HCT116 (cell line): ENCODE results near the gene MPPED1. TPM values are rescaled to one million over a fixed set of nuclear protein-coding genes. Genes with fewer than 3 reads are reported as not detected.

Experiments
- ATAC-seq: fragments of 200-7000 bp; cut with Tn5 transposase; 2 replicates; pipeline ENCODE4 v1.9.1; 2020; ENCODE audit warnings: mild to moderate bottlenecking, moderate library complexity
- BruUV-seq: library from RNA; stranded (reverse); fragments of 400-500 nt; replicated peaks from 2 replicates; lab custom pipeline; 2021; lab: Mats Ljungman, UMichigan
- CTCF ChIA-PET: fragments of 300-600 bp; sonication (Branson Sonifier 250); formaldehyde crosslinking; loops from one replicate; lab custom pipeline; 2021; ENCODE audit warnings: antibody characterized with exemption; lab: Charles Lee
- POLR2A ChIA-PET: fragments of 300-600, 350-600 bp; sonication (Branson Sonifier 250); formaldehyde crosslinking; loops from one replicate; lab custom pipeline; 2021; ENCODE audit warnings: antibody characterized with exemption; lab: Charles Lee
- RAD21 ChIA-PET, 2 experiments: fragments of 300-600 bp; sonication (Branson Sonifier 250); formaldehyde crosslinking; loops; one replicate each; lab custom pipeline; 2023; ENCODE audit warnings: low total read pairs in 2 of 2; ENCODE audit not compliant: uncharacterized antibody in 2 of 2, unreplicated experiment in 2 of 2, low non-redundant PET in 1 of 2; lab: Charles Lee
- DNase-seq: peaks from one replicate; pipeline ENCODE4 v3.0.0-alpha.2; 2010; ENCODE audit warnings: low read depth, low spot score
- H2AFZ ChIP-seq: fragments of 200-600 bp; shearing (Covaris generic), sonication (generic); 2 replicates; pipeline ENCODE4 v1.6.1; 2017; ENCODE audit warnings: low read depth, mixed run types, mixed read lengths, antibody characterized with exemption, low read length; ENCODE audit not compliant: poor library complexity, severe bottlenecking
- H3K27ac ChIP-seq: 2 replicates; pipeline ENCODE4 v1.5.1; 2012; ENCODE audit warnings: low read depth, low read length
- H3K27me3 ChIP-seq: fragments of 200-600 bp; sonication (generic); 2 replicates; pipeline ENCODE4 v1.6.1; 2016; ENCODE audit warnings: mixed run types, low read length, mixed read lengths; ENCODE audit not compliant: insufficient read depth
- H3K36me3 ChIP-seq, 2 experiments: fragments of 200-500 bp in 1 of 2; fragments of 200-600 bp in 1 of 2; sonication (Bioruptor generic) in 1 of 2; sonication (generic) in 1 of 2; 2 replicates each; pipeline versions ENCODE4 v1.5.1 to v1.6.1; 2014 to 2016; ENCODE audit warnings: low read length in 2 of 2, inconsistent platforms in 1 of 2, mixed read lengths in 1 of 2, mixed run types in 1 of 2; ENCODE audit not compliant: insufficient read depth in 2 of 2, control insufficient read depth in 1 of 2
- H3K4me1 ChIP-seq, 2 experiments: fragments of 200-600 bp in 1 of 2; sonication (generic) in 1 of 2; 2 replicates each; pipeline versions ENCODE4 v1.5.1 to v1.6.1; 2012 to 2017; ENCODE audit warnings: low read length in 2 of 2, inconsistent platforms in 1 of 2, mild to moderate bottlenecking in 1 of 2, mixed read lengths in 1 of 2, mixed run types in 1 of 2, moderate library complexity in 1 of 2; ENCODE audit not compliant: insufficient read depth in 2 of 2, control insufficient read depth in 1 of 2
- H3K4me2 ChIP-seq: fragments of 200-600 bp; sonication (generic); 2 replicates; pipeline ENCODE4 v1.6.1; 2017; ENCODE audit warnings: mixed run types, low read length, mixed read lengths
- H3K4me3 ChIP-seq, 2 experiments: fragments of 200-600 bp in 1 of 2; sonication (generic) in 1 of 2; replicated peaks in 1 of 2; 2 replicates each; pipeline ENCODE4 v1.5.1; 2011 to 2016; ENCODE audit warnings: low read length in 2 of 2, control low read depth in 1 of 2, low read depth in 1 of 2, mild to moderate bottlenecking in 1 of 2, mixed read lengths in 1 of 2, mixed run types in 1 of 2
- H3K79me2 ChIP-seq: fragments of 200-600 bp; sonication (generic); 2 replicates; pipeline ENCODE4 v1.6.1; 2017; ENCODE audit warnings: mild to moderate bottlenecking, mixed run types, low read length, moderate library complexity, mixed read lengths; ENCODE audit not compliant: insufficient read depth
- H3K9ac ChIP-seq: fragments of 200-600 bp; sonication (generic); 2 replicates; pipeline ENCODE4 v1.6.1; 2016; ENCODE audit warnings: low read length, mixed read lengths
- H3K9me2 ChIP-seq: fragments of 200-600 bp; sonication (generic), shearing (Covaris generic); 2 replicates; pipeline ENCODE4 v1.6.1; 2017; ENCODE audit warnings: mixed run types, mild to moderate bottlenecking, moderate library complexity; ENCODE audit not compliant: insufficient read depth
- H3K9me3 ChIP-seq, 2 experiments: fragments of 200-500 bp in 1 of 2; fragments of 200-600 bp in 1 of 2; sonication (Bioruptor generic) in 1 of 2; sonication (generic) in 1 of 2; 2 replicates each; pipeline ENCODE4 v1.6.1; 2014 to 2017; ENCODE audit warnings: low read length in 2 of 2, mixed read lengths in 2 of 2, inconsistent platforms in 1 of 2, low read depth in 1 of 2, mild to moderate bottlenecking in 1 of 2, mixed run types in 1 of 2, moderate library complexity in 1 of 2; ENCODE audit not compliant: control insufficient read depth in 1 of 2, insufficient read depth in 1 of 2
- H4K20me1 ChIP-seq: fragments of 200-600 bp; sonication (generic), shearing (Covaris generic); 2 replicates; pipeline ENCODE4 v1.6.1; 2017; ENCODE audit warnings: mixed run types, mild to moderate bottlenecking, moderate library complexity; ENCODE audit not compliant: insufficient read depth
- EZH2 ChIP-seq: fragments of 200-600 bp; sonication (generic); IDR thresholded peaks from 2 replicates; pipeline ENCODE4 v1.6.1; 2017; ENCODE audit warnings: antibody characterized with exemption, mixed run types
- RAD21 ChIP-seq: IDR thresholded peaks from 2 replicates; pipeline ENCODE4 v1.6.1; 2012; ENCODE audit warnings: low read depth, mild to moderate bottlenecking
- SP1 ChIP-seq: IDR thresholded peaks from 2 replicates; pipeline ENCODE4 v1.6.1; 2012; ENCODE audit warnings: low read depth
- SRF ChIP-seq: IDR thresholded peaks from 2 replicates; pipeline ENCODE4 v1.6.1; 2012; ENCODE audit warnings: low read depth
- YY1 ChIP-seq: IDR thresholded peaks from 2 replicates; pipeline ENCODE4 v1.6.1; 2011; ENCODE audit warnings: low read length, low read depth, moderate library complexity, mild to moderate bottlenecking; ENCODE audit not compliant: insufficient replicate concordance; ENCODE audit errors: extremely low read depth
- ZBTB33 ChIP-seq: IDR thresholded peaks from 2 replicates; pipeline ENCODE4 v1.6.1; 2011; ENCODE audit warnings: mild to moderate bottlenecking, low read length, moderate library complexity; ENCODE audit not compliant: insufficient replicate concordance; ENCODE audit errors: extremely low read depth
- ZNF274 ChIP-seq: fragments of 200-500 bp; sonication (Bioruptor generic); IDR thresholded peaks from 2 replicates; pipeline ENCODE4 v1.6.1; 2014; ENCODE audit warnings: mild to moderate bottlenecking, low read depth, low read length, inconsistent platforms
- intact Hi-C: fragments of 100-400 bp; cut with micrococcal nuclease; formaldehyde crosslinking; loops from 2 replicates; pipeline ENCODE4 v1.10.0; 2022
- total RNA-seq: library from RNA; stranded (reverse); gene quantifications from one replicate; pipeline ENCODE4 v1.2.1, GENCODE V29; 2021; ENCODE audit not compliant: unreplicated experiment

The MPPED1 gene
- total RNA-seq, 1 experiment from 2014 or later: not detected

GRCh38 chr22:43376765-43377547, 34.9 kb upstream of the MPPED1 start:
- intact Hi-C loops: no loop called here
- RAD21 ChIA-PET: no interaction called here
- no peak for ATAC-seq

More at GRCh38 chr22:43376765-43377547, 34.9 kb upstream of the MPPED1 start:
- H3K36me3 ChIP-seq: no peaks in the 10 kb centered on the region
- BruUV-seq: no TSS peak
- H3K4me3 ChIP-seq: no peak overlapping the region
- peaks cover 9% of the 10 kb centered on the region; the same call in 1 of the 2 replicates for H3K27me3 ChIP-seq
- no peaks in the 10 kb centered on the region for H4K20me1 ChIP-seq
- DNase-seq: no peak
- H3K9me3 ChIP-seq: no peaks in the 10 kb centered on the region
- H3K4me1 ChIP-seq: no peaks in the 10 kb centered on the region
- ChIA-PET POLR2A (no interaction called here), CTCF (no interaction called here)
- no peaks in the 10 kb centered on the region for H3K79me2 ChIP-seq
- no peak overlapping the region for H3K27ac ChIP-seq
- no peaks in the 10 kb centered on the region for H3K9me2 ChIP-seq
- no peak overlapping the region for H3K9ac ChIP-seq
- H3K4me2 ChIP-seq: no peak overlapping the region
- TF ChIP-seq EZH2 (no peak), ZNF274 (no peak), SP1 (no peak), YY1 (no peak), SRF (no peak), RAD21 (no peak), ZBTB33 (no peak)
- no peak overlapping the region for H2AFZ ChIP-seq
